ENCODE data around the gene CLCN2. TPM values are rescaled to one million over a fixed set of nuclear protein-coding genes. Genes with fewer than 3 reads are reported as not detected.

CLCN2 gene
- total RNA-seq, 1 experiment from 2014 or later, result 11.6 TPM

DNA sequence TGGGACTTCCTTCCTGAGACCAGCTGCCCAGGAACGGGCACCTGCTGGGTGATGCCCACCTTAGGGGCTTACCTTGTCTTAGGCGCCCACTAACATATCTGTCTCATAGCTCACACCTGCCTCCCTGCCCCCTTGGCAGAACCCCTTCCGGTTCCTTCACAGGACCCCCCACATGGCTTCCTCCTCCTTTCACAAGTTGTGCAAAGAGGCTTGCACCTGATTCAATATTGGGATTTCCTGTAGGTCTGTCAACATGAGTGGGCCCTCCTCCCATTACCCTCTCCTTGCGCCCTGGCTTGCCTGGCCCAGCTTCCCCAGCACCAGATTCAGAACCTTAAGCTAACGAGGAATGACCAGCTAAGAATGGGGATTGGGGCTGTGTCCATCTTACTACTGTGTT is 16.0 kb upstream of the CLCN2 start:
- Histone ChIP-seq H3K27ac (no peak overlapping the region), H3K4me3 (no peak overlapping the region), H3K27me3 (replicated peaks) (peaks cover 6% of the 10 kb centered on the region), H3K36me3 (no peaks in the 10 kb centered on the region), H3K9me3 (replicated peaks) (no peaks in the 10 kb centered on the region), H3K4me1 (replicated peaks) (peaks cover 6% of the 10 kb centered on the region)
- no peak for DNase-seq (ENCODE audit: low read depth in 1 of 2, low spot score in 2 of 2)

GRCh38 chr3:184375747-184376461 is 14.5 kb upstream of the CLCN2 start:
- H3K4me3 ChIP-seq, result no peak overlapping the region
- no peak overlapping the region for H3K27ac ChIP-seq
- peaks cover 4% of the 10 kb centered on the region for H3K27me3 ChIP-seq (replicated peaks)
- no peaks in the 10 kb centered on the region for H3K36me3 ChIP-seq
- peaks cover 6% of the 10 kb centered on the region for H3K4me1 ChIP-seq (replicated peaks)
- no peaks in the 10 kb centered on the region for H3K9me3 ChIP-seq (replicated peaks)
- DNase-seq (ENCODE audit: low read depth in 1 of 2, low spot score in 2 of 2), result no peak

GRCh38 chr3:184373422-184373821 is 12.0 kb upstream of the CLCN2 start:
- H3K36me3 ChIP-seq, result peaks cover 7% of the 10 kb centered on the region
- H3K27ac ChIP-seq, result no peak overlapping the region
- H3K27me3 ChIP-seq (replicated peaks), result no peaks in the 10 kb centered on the region
- no peaks in the 10 kb centered on the region for H3K4me1 ChIP-seq (replicated peaks)
- H3K9me3 ChIP-seq (replicated peaks), result no peaks in the 10 kb centered on the region
- H3K4me3 ChIP-seq, result no peak overlapping the region
- DNase-seq (ENCODE audit: low read depth in 1 of 2, low spot score in 2 of 2), result no peak

GRCh38 chr3:184372911-184373310 is 11.5 kb upstream of the CLCN2 start:
- H3K4me1 ChIP-seq (replicated peaks), result no peaks in the 10 kb centered on the region
- H3K27me3 ChIP-seq (replicated peaks), result no peaks in the 10 kb centered on the region
- no peaks in the 10 kb centered on the region for H3K9me3 ChIP-seq (replicated peaks)
- no peak overlapping the region for H3K4me3 ChIP-seq
- no peak overlapping the region for H3K27ac ChIP-seq
- DNase-seq (ENCODE audit: low read depth in 1 of 2, low spot score in 2 of 2), result no peak
- peaks cover 12% of the 10 kb centered on the region for H3K36me3 ChIP-seq

DNA sequence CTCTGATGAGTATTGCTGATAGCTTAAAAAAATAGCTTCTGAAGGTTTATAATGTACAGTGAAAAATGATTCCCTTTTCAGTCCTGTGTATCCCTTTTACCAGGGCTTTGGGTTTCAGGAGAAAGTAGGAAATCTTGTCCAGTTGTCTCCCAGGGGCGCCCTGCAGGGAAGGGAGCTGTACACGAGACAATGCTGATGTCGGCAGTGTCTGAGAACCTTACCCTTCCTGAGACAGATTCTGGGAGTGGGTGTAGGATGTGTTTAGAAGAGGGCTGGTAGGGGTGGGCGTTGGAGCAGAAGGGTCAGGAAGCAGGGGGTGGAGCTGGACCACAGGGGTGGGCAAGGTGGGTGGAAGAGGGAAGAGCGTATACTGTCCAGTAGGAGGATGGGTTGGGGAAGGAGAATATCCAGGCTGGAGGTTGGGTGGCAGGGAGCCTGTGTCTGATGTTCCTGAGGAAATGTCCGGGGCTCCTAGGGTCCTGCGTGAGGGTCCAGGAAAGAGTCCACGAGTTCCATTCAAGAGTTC is 11.0 kb upstream of the CLCN2 start:
- no peak overlapping the region for H3K4me3 ChIP-seq
- no peaks in the 10 kb centered on the region for H3K9me3 ChIP-seq (replicated peaks)
- H3K27me3 ChIP-seq (replicated peaks), result no peaks in the 10 kb centered on the region
- H3K4me1 ChIP-seq (replicated peaks), result no peaks in the 10 kb centered on the region
- H3K36me3 ChIP-seq, result peaks cover 16% of the 10 kb centered on the region
- no peak overlapping the region for H3K27ac ChIP-seq
- no peak for DNase-seq (ENCODE audit: low read depth in 1 of 2, low spot score in 2 of 2)

DNA sequence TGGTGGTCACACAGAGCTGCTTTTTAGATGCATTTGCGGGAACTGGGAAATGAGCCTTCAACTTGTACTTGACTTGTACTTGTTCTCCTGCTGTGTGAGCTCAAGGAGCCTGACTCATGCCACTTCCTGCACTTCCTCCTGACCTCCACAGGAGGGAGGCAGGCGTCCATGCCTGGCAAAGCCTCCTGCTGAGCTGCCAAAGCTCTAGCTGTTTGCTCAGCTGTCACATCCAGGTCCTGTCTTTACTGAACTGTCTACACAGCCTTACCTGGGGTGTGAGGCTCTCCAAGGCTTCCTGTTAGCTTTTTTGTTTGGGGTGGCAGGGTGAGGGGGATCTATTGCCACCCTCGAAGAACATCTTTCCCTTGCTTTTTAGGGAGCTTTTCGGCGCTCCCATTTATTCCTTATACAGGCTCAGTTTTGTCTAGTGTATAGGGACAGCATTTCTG is 10.2 kb upstream of the CLCN2 start:
- DNase-seq (ENCODE audit: low read depth in 1 of 2, low spot score in 2 of 2), result peak; percentile 58 to 76
- peaks cover 21% of the 10 kb centered on the region for H3K36me3 ChIP-seq
- no peaks in the 10 kb centered on the region for H3K9me3 ChIP-seq (replicated peaks)
- no peaks in the 10 kb centered on the region for H3K4me1 ChIP-seq (replicated peaks)
- no peaks in the 10 kb centered on the region for H3K27me3 ChIP-seq (replicated peaks)
- no peak overlapping the region for H3K4me3 ChIP-seq
- no peak overlapping the region for H3K27ac ChIP-seq

DNA sequence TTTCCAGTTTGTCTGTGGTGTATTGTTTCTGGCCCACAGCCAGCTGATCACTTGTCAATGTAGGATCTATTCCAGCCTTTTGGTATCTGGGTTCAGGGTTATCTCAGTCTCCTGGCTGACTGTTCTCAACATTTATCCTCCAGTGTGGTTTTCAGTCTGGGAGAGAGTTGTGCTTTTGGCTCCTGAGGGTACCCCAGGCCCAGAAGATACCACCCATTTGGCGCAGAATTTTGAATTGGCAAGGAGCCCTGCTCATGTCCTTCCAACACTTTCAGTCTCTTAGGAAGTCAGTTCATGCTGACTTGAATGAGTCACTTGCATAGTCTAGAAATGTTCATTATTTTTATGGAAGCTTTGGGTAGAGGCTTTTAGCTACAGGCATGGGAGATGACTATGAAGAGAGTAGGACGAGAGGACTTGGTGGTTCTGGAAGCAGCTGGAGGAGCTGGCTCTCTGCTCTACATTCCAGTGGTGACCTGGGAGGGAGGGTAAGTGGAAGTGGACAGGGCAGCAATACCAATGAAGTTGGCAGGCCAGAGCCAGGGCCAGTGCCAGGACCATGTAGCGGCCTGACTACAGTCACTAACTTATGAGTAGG is 7.3 kb upstream of the CLCN2 start:
- Histone ChIP-seq H3K4me1 (replicated peaks) (peaks cover 5% of the 10 kb centered on the region; the same call in 1 of the 2 replicates), H3K9me3 (replicated peaks) (no peaks in the 10 kb centered on the region), H3K27ac (no peak overlapping the region), H3K4me3 (no peak overlapping the region), H3K27me3 (replicated peaks) (no peaks in the 10 kb centered on the region), H3K36me3 (peaks cover 46% of the 10 kb centered on the region)
- no peak for DNase-seq (ENCODE audit: low read depth in 1 of 2, low spot score in 2 of 2)

DNA sequence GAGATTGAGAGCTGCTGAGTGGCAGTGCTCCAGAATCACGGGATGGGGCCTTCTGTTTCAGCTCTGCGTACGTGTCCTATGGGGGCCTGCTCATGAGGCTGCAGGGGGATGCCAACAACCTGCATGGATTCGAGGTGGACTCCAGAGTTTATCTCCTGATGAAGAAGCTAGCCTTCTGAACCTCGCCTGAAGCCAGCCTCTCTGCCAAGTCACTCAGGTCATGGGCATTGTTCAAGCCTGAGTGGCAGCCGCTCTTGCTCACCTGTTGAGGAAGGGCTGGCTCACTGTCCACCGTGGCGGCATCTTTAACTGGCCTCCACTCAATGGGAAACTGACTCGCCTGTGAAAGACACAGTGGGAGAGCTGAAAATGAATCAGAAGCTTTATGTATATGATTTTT is 6.7 kb upstream of the CLCN2 start:
- Histone ChIP-seq H3K9me3 (replicated peaks) (no peaks in the 10 kb centered on the region), H3K27ac (no peak overlapping the region), H3K4me3 (no peak overlapping the region), H3K27me3 (replicated peaks) (no peaks in the 10 kb centered on the region), H3K36me3 (peaks cover 49% of the 10 kb centered on the region), H3K4me1 (replicated peaks) (peaks cover 9% of the 10 kb centered on the region; the same call in 1 of the 2 replicates)
- DNase-seq (ENCODE audit: low read depth in 1 of 2, low spot score in 2 of 2), result no peak

DNA sequence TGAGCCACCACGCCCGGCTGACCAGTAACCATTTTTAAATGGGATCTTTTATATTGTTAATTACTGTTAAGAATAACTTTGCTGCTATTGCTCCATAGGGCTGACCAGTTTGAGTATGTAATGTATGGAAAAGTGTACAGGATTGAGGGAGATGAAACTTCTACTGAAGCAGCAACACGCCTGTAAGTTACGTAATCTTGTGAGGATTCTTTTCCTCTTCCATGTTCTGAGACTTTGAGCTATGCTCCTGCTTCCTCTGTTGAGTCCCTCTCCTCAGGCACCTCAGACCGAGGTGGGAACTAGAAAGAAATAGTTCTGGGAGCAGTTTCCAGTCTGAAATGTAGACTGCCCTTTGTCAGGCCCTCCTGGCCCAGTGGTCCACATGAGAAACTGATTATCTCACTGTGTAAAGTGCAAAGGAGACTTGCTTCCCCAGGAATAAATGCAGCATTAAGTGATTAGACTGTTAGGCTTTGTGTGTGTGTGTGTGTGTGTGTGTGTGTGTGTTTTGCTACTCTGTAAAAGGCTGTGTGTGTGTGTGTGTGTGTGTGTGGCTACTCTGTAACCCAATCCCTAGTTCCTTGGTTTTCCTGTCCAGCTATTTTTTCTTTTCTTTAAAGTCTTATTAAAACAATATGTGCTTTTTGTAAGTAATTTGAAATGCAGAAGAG is 5.3 kb upstream of the CLCN2 start:
- no peak overlapping the region for H3K27ac ChIP-seq
- no peaks in the 10 kb centered on the region for H3K27me3 ChIP-seq (replicated peaks)
- peaks cover 49% of the 10 kb centered on the region for H3K36me3 ChIP-seq
- peaks cover 18% of the 10 kb centered on the region; the same call in 1 of the 2 replicates for H3K4me1 ChIP-seq (replicated peaks)
- no peak for DNase-seq (ENCODE audit: low read depth in 1 of 2, low spot score in 2 of 2)
- no peaks in the 10 kb centered on the region for H3K9me3 ChIP-seq (replicated peaks)
- no peak overlapping the region for H3K4me3 ChIP-seq

GRCh38 chr3:184362668-184363546 is 1.5 kb upstream of the CLCN2 start:
- DNase-seq (ENCODE audit: low read depth in 1 of 2, low spot score in 2 of 2), result peak; percentile 92 to 96
- H3K4me1 ChIP-seq (replicated peaks), result peaks cover 44% of the 10 kb centered on the region
- peak overlapping the region; percentile 99 for H3K27ac ChIP-seq
- H3K36me3 ChIP-seq, result peaks cover 50% of the 10 kb centered on the region
- no peaks in the 10 kb centered on the region for H3K9me3 ChIP-seq (replicated peaks)
- peak overlapping the region; percentile 90 for H3K4me3 ChIP-seq
- H3K27me3 ChIP-seq (replicated peaks), result no peaks in the 10 kb centered on the region

DNA sequence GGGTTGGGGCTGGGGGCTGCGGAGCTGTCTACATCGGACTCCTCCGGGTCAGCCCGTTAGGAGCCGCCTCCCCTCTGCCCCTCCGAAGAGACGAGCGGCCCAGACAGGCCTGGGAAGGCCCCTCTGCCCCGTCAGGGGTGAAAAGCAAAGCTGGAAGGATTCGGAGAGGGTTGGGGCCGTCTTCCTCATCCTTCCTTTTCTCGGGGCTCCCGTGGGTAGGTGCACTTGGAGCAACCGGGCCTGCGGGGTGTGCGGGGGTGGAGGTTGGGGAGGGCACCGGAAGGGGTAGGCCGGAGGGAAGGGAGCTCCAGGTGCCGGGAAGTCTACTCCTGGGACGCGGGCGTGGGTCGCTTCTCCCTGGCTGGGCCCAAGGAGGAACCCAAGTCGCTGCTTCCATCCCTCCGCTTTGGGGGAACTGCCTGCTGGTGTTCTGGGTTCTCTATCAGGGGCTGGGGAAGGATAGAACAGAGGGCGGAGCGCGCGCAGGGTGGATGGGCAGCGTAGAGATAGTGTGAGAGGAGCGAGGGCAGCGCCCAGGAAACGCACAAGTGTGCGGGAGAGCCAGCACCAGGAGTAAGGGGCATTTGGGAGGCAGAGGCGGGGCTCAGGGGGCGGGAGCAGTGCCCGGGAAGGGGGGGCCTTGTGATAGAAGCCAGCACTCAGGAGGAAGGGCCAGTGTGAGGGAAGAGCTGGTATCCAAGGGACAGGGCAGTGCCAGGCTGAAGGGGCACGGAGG is 695 bp upstream of the CLCN2 start:
- DNase-seq (ENCODE audit: low read depth in 1 of 2, low spot score in 2 of 2), result peak in 1 of 2 experiments; percentile 57

GRCh38 chr3:184360929-184361531 is 375 bp downstream of the CLCN2 start:
- no peaks in the 10 kb centered on the region for H3K27me3 ChIP-seq (replicated peaks)
- peaks cover 58% of the 10 kb centered on the region for H3K4me1 ChIP-seq (replicated peaks)
- H3K27ac ChIP-seq, result peak overlapping the region; percentile 99
- peak overlapping the region; percentile 90 for H3K4me3 ChIP-seq
- peaks cover 54% of the 10 kb centered on the region for H3K36me3 ChIP-seq
- no peaks in the 10 kb centered on the region for H3K9me3 ChIP-seq (replicated peaks)
- DNase-seq (ENCODE audit: low read depth in 1 of 2, low spot score in 2 of 2), result peak in 1 of 2 experiments; percentile 11

More for the DNA sequence above, 695 bp upstream of the CLCN2 start:
- H3K27me3 ChIP-seq (replicated peaks), result no peaks in the 10 kb centered on the region
- peaks cover 54% of the 10 kb centered on the region for H3K36me3 ChIP-seq
- no peaks in the 10 kb centered on the region for H3K9me3 ChIP-seq (replicated peaks)
- H3K27ac ChIP-seq, result peak overlapping the region; percentile 99
- peaks cover 47% of the 10 kb centered on the region for H3K4me1 ChIP-seq (replicated peaks)
- H3K4me3 ChIP-seq, result peak overlapping the region; percentile 90
